NCI-H1694 (cell line): ENCODE results near the gene OR8S1.

ENCODE experiments used
- DNase-seq: peaks from one replicate; lab custom pipeline; 2025; lab: John Stamatoyannopoulos, UW

Gene OR8S1

GRCh38 chr12:48556631-48557030 is 31.2 kb downstream of the OR8S1 start:
- DNase-seq = no peak

- DNase-seq = no peak
Observed at GRCh38 chr12:48557919-48558318, 32.5 kb downstream of the OR8S1 start.

GRCh38 chr12:48567731-48568130 is 42.3 kb downstream of the OR8S1 start:
- no peak for DNase-seq

DNA sequence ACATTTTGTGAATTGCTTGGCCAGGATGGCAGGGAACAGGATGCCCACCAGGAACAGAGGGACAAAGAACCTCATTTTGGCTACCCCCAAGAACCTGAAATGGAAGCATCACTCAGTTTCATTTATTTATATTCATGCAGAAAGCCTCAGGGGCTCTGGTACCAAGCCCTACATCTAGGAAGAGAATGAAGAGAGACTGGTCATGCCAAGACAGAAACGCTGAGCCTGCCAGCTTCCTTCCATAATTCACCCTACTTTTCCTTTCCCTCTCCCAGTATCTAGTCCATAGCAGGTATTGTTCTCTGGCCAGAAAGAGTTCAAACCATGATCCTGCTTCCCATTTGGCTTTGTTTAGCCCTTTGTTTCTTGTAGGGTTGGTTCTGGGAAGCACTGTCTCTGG is 44.5 kb downstream of the OR8S1 start, which contains the start of gene LALBA:
Gene LALBA, minus strand, starts transcription at position 101 of the 400 bp plus-strand sequence. Its CDS starts 26 bp downstream, at position 75.
- no peak for DNase-seq

- no peak for DNase-seq
Observed at GRCh38 chr12:48572326-48572725, 46.9 kb downstream of the OR8S1 start.
